GM12878 (cell line): Measurements from ENCODE around the gene CNNM2. TPM values are rescaled to one million over a fixed set of nuclear protein-coding genes. Genes with fewer than 3 reads are reported as not detected.

ENCODE experiments used
- ATAC-seq: fragments of 200-7000 bp; cut with Tn5 transposase; 3 replicates; pipeline ENCODE4 v1.9.1; 2020; ENCODE audit warnings: mild to moderate bottlenecking, moderate library complexity
- BruUV-seq: library from RNA; stranded (reverse); fragments of 400-500 nt; replicated peaks from 2 replicates; lab custom pipeline; 2021; lab: Mats Ljungman, UMichigan
- CTCF ChIA-PET: fragments of 300-600 bp; sonication (Branson Sonifier 250); formaldehyde crosslinking; extraction: SDS; loops from one replicate; lab custom pipeline; 2021; ENCODE audit warnings: inconsistent platforms; lab: Yijun Ruan, JAX
- POLR2A ChIA-PET: fragments of 350-600 bp; formaldehyde crosslinking; extraction: SDS; loops from one replicate; lab custom pipeline; 2021; ENCODE audit warnings: inconsistent platforms; lab: Charles Lee
- RAD21 ChIA-PET: fragments of 300-600 bp; sonication (Branson Sonifier 250); formaldehyde crosslinking; loops from one replicate; lab custom pipeline; 2023; ENCODE audit warnings: antibody characterized with exemption; ENCODE audit not compliant: unreplicated experiment; lab: Charles Lee
- SMC1A ChIA-PET: fragments of 300-600 bp; sonication (Branson Sonifier 250); formaldehyde crosslinking; loops from one replicate; lab custom pipeline; 2023; ENCODE audit not compliant: unreplicated experiment, uncharacterized antibody; lab: Charles Lee
- DNase-seq: peaks from one replicate; pipeline ENCODE4 v3.0.0-alpha.2; 2011; ENCODE audit warnings: low read depth, low spot score
- FAIRE-seq: peaks from 3 replicates; lab custom pipeline; 2011; peaks lifted over from hg19 to GRCh38; lab: Jason Lieb, UNC
- H2AFZ ChIP-seq: 2 replicates; pipeline ENCODE4 v1.6.0; 2011; ENCODE audit warnings: low read depth, low read length, control low read depth; ENCODE audit not compliant: control insufficient read depth
- H3K27ac ChIP-seq: 2 replicates; pipeline ENCODE4 v1.5.1; 2011; ENCODE audit warnings: control low read depth; ENCODE audit not compliant: control insufficient read depth, insufficient read depth
- H3K27me3 ChIP-seq, 2 experiments: replicated peaks in 1 of 2; 2 replicates each; pipeline versions ENCODE4 v1.6.0 to v1.6.1; 2011; ENCODE audit warnings: low read length in 1 of 2; ENCODE audit not compliant: control insufficient read depth in 2 of 2, insufficient read depth in 2 of 2
- H3K36me3 ChIP-seq, 2 experiments: 2 replicates each; pipeline ENCODE4 v1.5.1; 2011; ENCODE audit warnings: low read length in 1 of 2; ENCODE audit not compliant: control insufficient read depth in 2 of 2, insufficient read depth in 2 of 2
- H3K4me1 ChIP-seq: 2 replicates; pipeline ENCODE4 v1.6.1; 2011; ENCODE audit warnings: mild to moderate bottlenecking, low read length, moderate library complexity, mixed read lengths; ENCODE audit not compliant: control insufficient read depth, insufficient read depth
- H3K4me2 ChIP-seq: 2 replicates; pipeline ENCODE4 v1.6.0; 2011; ENCODE audit warnings: control low read depth; ENCODE audit not compliant: control insufficient read depth, insufficient read depth
- H3K4me3 ChIP-seq: fragments of 200-600 bp; sonication (generic); 2 replicates; pipeline ENCODE4 v1.5.1; 2016
- H3K79me2 ChIP-seq: 2 replicates; pipeline ENCODE4 v1.6.0; 2011; ENCODE audit warnings: low read length; ENCODE audit not compliant: control insufficient read depth, insufficient read depth
- H3K9ac ChIP-seq: 2 replicates; pipeline ENCODE4 v1.8.0; 2011; ENCODE audit warnings: low read length, control low read depth, mixed read lengths; ENCODE audit not compliant: control insufficient read depth, insufficient read depth
- H3K9me3 ChIP-seq: replicated peaks from 3 replicates; pipeline ENCODE4 v1.5.1; 2011; ENCODE audit warnings: mild to moderate bottlenecking, low read length; ENCODE audit not compliant: control insufficient read depth, insufficient read depth
- H4K20me1 ChIP-seq: 2 replicates; pipeline ENCODE4 v1.6.0; 2011; ENCODE audit not compliant: control insufficient read depth, insufficient read depth
- MYB ChIP-seq: fragments of 150-350 bp; IDR thresholded peaks from 2 replicates; pipeline ENCODE4 v1.6.1; 2014; ENCODE audit warnings: mild to moderate bottlenecking, low read depth, low read length, borderline replicate concordance
- RAD21 ChIP-seq: IDR thresholded peaks from 2 replicates; pipeline ENCODE4 v1.6.1; 2011; ENCODE audit warnings: mild to moderate bottlenecking, low read depth, low read length, moderate library complexity; ENCODE audit not compliant: insufficient read depth
- SMC3 ChIP-seq: IDR thresholded peaks from 2 replicates; pipeline ENCODE4 v1.6.1; 2011; ENCODE audit warnings: low read length, improper control_type of control experiment, borderline replicate concordance
- WGBS: methylation state at CpG from one replicate; pipeline ENCODE4 v1.1.6; 2016; ENCODE audit warnings: low lambda C conversion rate; ENCODE audit not compliant: insufficient replicate concordance, insufficient coverage; ENCODE audit errors: missing lambda C conversion rate; 5-methylcytosine and 5-hydroxymethylcytosine counted together
- in situ Hi-C: fragments of 300-500 bp; cut with MboI; formaldehyde crosslinking; loops from 9 replicates; pipeline ENCODE4 v1.14.3; 2018; ENCODE audit warnings: mixed read lengths
- intact Hi-C: fragments of 100-400 bp; cut with micrococcal nuclease; formaldehyde crosslinking; loops from one replicate; pipeline ENCODE4 v1.14.2; 2022; ENCODE audit not compliant: unreplicated experiment
- polyA plus RNA-seq, 11 experiments: library from polyadenylated mRNA; depleted of rRNA in 4 of 11; unstranded in 6 of 11; stranded (reverse) in 5 of 11; fragments of >200 nt; fragmentation: Nextera tagmentation in 4 of 11; fragmentation: Illumina TruSeq in 1 of 11; extraction: Ambion mirVana in 4 of 11; extraction: Trizol in 1 of 11; gene quantifications; 1 replicate in 1 of 11; 2 replicates in 10 of 11; pipeline versions ENCODE4 v1.2.1 to v1.2.3, GENCODE V29; 2011 to 2016; ENCODE audit warnings: inconsistent platforms in 2 of 11, missing spikeins in 2 of 11, low read depth in 1 of 11
- total RNA-seq, 4 experiments: library from RNA; depleted of rRNA in 3 of 4; stranded (reverse); fragments of >200 nt in 3 of 4; fragmentation: Illumina TruSeq in 1 of 4; extraction: Trizol in 1 of 4; gene quantifications; 2 replicates each; pipeline versions ENCODE4 v1.2.1 to v1.2.3, GENCODE V29; 2013 to 2021
- TF ChIP-seq, protein P1 (sequence below), 3 experiments: IDR thresholded peaks in 2 of 3; conservative IDR thresholded peaks in 1 of 3; 2 replicates each; pipeline ENCODE4 v1.5.1; 2011; ENCODE audit warnings: low read depth in 3 of 3, low read length in 3 of 3, mild to moderate bottlenecking in 3 of 3, control low read depth in 2 of 3, moderate library complexity in 2 of 3, inconsistent platforms in 1 of 3, mixed read lengths in 1 of 3; ENCODE audit not compliant: control insufficient read depth in 2 of 3, insufficient read depth in 1 of 3; ENCODE audit errors: extremely low read depth in 1 of 3

CNNM2 gene
- total and polyA plus RNA-seq, 10 of the 15 experiments (the other 5 are each of a cell fraction or from before 2014, with no cell fraction given), result 0.18 to 7.3 (median 2.5) TPM

DNA sequence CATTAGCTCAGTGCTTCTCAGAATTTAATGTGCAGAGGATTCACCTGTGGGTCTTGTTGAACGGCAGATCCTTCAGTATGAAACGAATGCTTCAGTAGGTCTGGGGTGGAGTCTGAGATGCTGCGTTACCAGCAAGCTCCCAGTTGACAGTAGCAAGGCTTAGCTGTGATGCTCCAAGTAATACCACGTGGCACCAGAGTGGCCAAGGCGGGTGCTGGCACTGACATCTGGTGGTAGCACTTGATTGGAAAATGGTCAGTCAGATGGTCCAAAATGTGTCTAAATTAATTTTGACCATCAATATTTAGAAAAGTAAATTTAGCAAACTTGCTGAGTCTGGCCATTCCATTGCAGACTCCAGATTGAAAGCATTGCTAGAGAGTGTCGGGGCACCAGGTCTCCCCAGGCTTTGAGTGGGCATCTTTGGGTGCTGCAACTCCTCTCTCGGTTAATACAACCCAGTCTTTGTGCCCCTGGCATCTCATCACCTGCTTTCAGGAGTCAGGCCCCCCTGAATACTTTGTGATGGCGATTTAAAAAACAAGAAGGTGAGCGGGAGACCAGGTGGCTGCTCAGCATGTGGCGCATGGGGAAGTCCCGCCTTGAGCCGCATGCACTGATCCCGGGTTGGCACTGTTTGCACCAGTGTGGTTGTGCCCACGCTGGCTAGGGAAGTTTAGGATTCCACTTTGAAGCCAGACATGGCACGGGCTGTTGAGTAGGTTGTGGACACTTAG lies 144.9 kb downstream of the CNNM2 start:
- Histone ChIP-seq H3K4me1 (peaks cover 9% of the 10 kb centered on the region), H3K27ac (no peak overlapping the region), H3K27me3 (no peaks in the 10 kb centered on the region), H3K4me3 (no peak overlapping the region), H2AFZ (no peak overlapping the region), H3K4me2 (no peak overlapping the region), H3K9ac (no peak overlapping the region), H3K36me3 (no peaks in the 10 kb centered on the region; a peak in 1 of 4 replicates), H4K20me1 (no peaks in the 10 kb centered on the region), H3K9me3 (no peaks in the 10 kb centered on the region), H3K79me2 (no peaks in the 10 kb centered on the region)
- POLR2A ChIA-PET, result interaction anchor here (0.5 to 1.2 kb wide), 4 partner anchors 9 to 469 kb away, joined by 3 to 6 read pairs (median 4); no protein-coding TSS in a partner anchor
- SMC1A ChIA-PET, result interaction anchor here (0.7 to 3.0 kb wide), 5 partner anchors 15 to 161 kb away, joined by 3 to 12 read pairs (median 5); partner anchors contain the start of gene CNNM2
- RAD21 ChIA-PET, result interaction anchor here (0.7 to 3.4 kb wide), 4 partner anchors 9 to 181 kb away, joined by 3 to 18 read pairs (median 3); partner anchors contain the start of gene CNNM2
- no peak for ATAC-seq
- no TSS peak for BruUV-seq
- peak; percentile 56 for FAIRE-seq
- intact Hi-C loops, result loop anchor here (10.0 kb wide), 1 partner anchor 338 kb away; no protein-coding TSS in a partner anchor
- 62% methylated on average over 15 of the region's 15 CpGs for WGBS
- CTCF ChIA-PET, result interaction anchor here (0.6 to 12.0 kb wide), 5 partner anchors 9 to 1694 kb away, joined by 3 to 174 read pairs (median 4); partner anchors contain the start of gene CNNM2
- TF ChIP-seq SMC3 (peak; percentile 13; the same call in 1 of the 2 replicates), MYB (no peak), RAD21 (peak; percentile 17; the same call in 1 of the 2 replicates)
- TF ChIP-seq, protein P1, sequence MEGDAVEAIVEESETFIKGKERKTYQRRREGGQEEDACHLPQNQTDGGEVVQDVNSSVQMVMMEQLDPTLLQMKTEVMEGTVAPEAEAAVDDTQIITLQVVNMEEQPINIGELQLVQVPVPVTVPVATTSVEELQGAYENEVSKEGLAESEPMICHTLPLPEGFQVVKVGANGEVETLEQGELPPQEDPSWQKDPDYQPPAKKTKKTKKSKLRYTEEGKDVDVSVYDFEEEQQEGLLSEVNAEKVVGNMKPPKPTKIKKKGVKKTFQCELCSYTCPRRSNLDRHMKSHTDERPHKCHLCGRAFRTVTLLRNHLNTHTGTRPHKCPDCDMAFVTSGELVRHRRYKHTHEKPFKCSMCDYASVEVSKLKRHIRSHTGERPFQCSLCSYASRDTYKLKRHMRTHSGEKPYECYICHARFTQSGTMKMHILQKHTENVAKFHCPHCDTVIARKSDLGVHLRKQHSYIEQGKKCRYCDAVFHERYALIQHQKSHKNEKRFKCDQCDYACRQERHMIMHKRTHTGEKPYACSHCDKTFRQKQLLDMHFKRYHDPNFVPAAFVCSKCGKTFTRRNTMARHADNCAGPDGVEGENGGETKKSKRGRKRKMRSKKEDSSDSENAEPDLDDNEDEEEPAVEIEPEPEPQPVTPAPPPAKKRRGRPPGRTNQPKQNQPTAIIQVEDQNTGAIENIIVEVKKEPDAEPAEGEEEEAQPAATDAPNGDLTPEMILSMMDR (IDR thresholded peaks at IDR 0.05 in 2 of 3, conservative IDR thresholded peaks at IDR 0.05 in 1 of 3; ENCODE audit: control insufficient read depth in 2 of 3, extremely low read depth in 1 of 3, insufficient read depth in 1 of 3, low read depth in 3 of 3, low read length in 3 of 3), result 0 out of 6 replicates have a peak, but pooled peaks of 1 of the 3 experiments have one; percentile 4
- no peak for DNase-seq
- in situ Hi-C loops, result no loop called here
